Activated CD4-positive, alpha-beta T cell treated with anti-CD3 and anti-CD28 coated beads for 4 hours (primary cell): ENCODE measurements around the gene SLC39A11.

ENCODE experiments used
- DNase-seq, 2 donors: peaks; one replicate each; pipeline ENCODE4 v3.0.0-alpha.2; 2020

Gene SLC39A11

DNA sequence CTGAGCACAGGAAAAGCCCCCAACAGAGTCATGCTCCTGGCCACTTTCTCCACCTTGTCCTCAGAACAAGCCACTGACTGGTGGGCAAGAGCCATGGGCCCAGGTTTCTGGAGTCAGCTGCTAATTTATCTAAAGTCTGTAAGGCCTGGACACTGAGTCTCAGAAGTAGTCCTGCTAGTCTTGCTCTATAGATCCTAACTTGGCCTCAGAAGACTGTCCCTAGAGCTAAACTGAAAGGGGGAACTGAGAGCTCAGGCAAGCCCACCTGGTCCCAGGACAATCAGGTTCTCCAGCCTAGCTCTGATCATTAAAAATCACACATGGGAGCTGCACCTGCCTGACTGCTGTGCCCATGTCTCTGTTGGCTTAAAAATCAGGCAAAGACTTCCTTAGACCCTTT lies 485.8 kb downstream of the SLC39A11 start:
- DNase-seq: no peak

DNA sequence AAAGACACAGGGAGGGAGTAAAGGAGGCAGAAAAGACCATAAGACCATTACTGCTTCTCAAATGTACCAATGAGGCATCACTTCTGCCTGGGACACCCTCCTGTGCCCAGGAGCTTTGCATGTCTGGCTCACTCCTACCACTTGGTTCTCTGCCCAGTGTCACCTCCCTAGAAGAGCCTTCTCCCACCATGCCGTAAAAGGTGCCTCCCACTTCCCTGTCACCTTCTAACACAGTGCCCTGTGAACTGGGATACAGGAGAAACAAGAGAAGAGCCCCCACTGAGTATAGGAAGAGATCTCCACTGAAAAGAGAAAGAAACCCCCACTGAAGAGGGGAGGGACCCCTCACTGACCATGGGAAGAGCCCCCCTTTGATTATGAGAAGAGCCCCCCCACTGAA lies 486.9 kb downstream of the SLC39A11 start:
- DNase-seq: no peak

DNA sequence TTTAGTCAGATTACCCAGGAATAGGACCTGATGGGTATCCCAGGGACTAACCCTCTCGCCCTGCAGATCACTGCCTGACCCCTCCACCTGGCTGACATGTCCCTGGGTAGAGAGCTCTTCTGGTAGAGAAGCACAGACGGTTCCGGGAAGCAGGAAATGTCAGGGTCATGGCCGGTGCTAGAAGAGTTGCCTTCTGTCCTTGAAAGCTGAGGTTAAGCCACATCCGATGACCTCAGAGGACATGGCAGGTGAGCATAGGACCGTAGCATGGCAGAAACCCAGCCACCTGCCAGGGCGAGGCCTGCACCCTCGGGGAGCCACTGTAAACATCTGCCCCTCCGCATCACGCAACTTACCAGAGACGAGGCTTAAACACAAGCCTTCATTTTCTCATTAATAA lies 488.0 kb downstream of the SLC39A11 start:
- no peak for DNase-seq

DNA sequence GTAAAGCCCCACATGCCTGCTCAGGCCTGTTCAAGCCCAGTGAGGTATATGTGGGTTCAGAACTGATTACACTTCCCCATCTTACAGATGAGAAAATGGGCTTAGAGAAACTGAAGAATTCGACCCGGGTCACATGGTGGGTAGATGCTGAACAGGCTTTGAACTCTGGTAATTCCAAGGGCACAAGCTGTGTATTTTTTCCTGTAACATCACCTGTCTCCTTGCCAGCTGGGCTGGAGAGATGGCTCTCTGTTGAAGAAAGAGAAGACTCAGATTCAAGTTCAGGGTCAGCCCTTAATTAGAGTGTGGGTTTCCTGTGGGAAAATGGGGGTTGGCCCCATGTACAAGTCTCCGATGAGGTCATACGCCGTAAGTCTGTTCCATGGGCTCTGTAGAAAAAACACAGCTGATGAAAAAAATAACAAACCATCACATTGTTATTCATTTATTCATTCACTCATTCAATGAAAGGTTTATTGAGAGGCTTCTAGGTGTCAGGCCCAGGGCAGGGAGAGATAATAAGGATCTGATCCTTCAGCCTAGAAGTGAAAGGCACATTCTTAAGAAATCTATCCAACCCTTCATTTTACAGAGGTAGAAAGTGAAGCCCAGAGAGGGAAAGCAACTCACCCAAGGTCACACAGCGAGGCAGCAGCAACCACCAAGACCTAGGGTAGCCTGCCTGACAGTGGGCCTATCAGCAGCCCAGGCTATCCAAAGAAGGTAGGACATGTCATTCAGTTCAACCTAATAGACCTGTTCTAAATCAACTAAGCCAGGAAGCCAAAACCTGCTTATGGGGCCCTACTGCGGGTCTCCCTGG lies 488.9 kb downstream of the SLC39A11 start:
- DNase-seq: no peak

DNA sequence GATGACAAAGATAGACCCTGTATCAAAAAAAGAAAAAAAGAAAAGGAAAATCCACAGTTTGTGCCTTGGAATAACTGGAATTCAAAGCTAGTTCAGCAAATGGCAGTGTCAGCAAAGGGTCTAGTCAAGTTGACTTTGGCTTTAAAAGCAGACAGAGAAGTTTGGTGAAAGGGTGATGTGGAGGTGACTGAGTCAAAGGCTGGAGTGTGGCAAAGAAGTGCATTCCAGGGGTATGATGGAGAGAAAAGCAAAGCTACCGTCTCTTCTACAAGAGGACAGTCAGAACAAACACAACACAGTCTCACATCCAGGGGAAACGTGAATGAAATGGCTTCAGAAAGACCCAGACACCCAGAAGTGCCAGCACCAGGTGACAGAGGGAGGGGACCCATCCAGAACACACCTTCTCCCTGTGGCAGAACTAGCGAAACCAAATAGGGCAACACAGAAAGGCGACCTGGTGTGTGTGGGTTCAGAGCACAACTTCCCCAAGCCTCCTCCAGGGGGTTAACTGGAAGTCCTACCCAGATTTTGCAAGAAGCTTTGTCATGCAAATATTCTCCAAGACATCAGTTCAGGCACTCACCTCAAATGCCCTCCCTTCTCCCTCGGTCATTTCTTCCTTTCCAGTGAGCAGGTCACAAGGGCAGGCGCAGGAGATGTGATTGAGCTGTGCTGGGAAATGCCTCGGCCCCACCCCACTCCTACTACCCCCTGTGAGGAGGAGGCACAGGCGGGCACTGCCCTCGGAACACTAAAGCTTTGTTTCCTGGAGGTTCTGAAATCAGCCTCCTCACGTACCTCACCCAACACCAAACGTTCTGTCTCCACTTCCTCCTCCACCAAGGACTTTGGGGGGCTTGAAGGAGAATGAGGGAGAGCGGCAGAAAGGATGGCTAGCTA lies 489.7 kb downstream of the SLC39A11 start:
- no peak for DNase-seq

DNA sequence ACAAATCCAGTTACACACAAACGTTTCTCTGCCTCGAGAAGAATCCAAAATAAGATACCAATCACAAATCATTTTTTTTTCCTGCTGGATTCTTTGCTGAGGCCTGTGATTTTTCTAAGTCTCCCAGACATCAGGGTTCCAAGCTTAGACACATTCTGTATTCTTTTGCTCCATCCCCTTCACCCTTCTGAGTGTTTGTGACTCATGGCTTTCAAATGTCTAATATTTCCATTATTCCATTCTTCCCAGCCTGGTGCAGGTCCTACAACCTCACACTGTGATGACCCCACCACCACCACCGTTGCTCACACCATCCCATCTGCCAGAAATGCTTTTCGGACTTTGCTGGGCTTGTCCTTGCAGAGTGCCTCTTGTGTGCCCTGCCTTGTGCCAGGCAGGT lies 491.6 kb downstream of the SLC39A11 start:
- DNase-seq: no peak

DNA sequence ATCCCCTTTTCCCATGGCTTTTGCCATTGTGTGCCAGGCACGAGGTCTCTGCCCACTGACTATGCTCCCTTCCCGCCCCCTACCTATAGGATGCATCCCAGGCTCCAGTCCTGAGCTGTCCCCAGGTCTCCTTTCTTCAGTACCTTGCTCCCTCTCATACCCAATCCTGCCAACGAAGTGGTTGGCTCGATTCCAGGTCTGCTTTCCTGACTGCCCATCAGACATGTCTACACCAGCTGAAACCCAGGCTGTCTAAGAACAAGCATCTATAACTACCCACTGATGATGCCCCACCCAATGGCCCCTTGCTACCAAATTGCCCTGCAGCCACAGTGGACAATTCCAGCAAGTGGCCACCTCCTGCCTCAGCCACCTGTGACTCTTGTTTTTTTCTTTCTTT lies 492.6 kb downstream of the SLC39A11 start:
- DNase-seq: no peak

DNA sequence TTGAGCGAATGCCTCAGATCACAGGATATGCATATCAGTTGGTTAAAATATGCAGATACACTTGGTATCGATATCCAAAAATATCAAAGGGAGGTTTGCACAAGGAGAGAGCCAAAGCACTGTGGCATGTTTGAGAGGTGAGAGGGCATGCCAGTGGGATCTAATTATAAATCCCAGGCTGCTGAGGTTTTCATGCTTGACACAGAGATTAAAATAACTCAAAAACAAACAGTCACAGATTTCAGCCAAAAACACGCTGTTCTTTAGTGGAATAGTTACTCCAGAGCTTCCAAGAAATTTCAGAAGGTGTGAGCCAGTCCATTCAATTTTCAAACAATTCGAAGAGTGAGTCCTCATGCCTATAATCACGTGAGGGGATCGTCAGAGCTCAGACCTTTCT lies 493.8 kb downstream of the SLC39A11 start:
- no peak for DNase-seq

DNA sequence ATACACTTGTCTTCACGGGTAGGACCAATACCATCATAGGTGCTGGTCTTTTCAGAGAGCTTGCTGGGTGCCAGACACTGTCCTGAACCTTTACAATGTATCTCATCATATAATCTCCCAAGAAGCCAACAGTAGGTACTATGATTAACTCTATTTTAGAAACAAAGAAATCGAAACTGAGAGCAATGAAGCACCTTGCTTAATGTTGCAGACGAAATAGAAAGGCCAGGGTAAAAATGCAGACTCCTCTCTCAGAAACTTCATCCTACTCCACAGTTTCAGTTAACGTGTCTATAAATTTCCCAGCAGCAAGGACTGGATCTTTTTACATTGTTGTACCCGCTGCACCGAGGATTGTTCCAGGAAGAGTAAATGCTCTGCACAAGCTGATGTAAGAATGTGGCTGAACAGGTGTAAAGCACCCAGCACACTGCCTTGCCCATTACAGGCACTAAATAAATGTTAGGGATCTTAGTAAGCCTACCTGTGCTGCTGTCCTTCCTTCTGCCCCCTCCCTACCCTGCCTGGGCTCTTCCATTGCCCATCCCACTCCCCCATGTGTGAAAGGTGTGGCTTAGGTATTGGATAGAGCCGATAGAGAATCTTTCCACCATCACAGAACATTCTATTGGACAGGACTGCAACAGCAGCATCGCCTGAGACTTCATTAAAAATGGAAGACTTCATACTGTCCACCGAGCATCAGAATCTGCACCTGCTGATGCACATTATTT lies 495.0 kb downstream of the SLC39A11 start:
- no peak for DNase-seq
